ENCODE measurements around the gene ARHGAP24.
"Not testable (repeated sequence)": the region's sequence is repeated elsewhere in the genome, so short reads cannot be mapped to it uniquely, and the experiment has no call there.

The ARHGAP24 gene

GRCh38 chr4:86011117-86011516 is 536.2 kb downstream of the ARHGAP24 start:
- H3K4me3 ChIP-seq (ENCODE audit: low read depth, low read length): no peak overlapping the region
- DNase-seq (ENCODE audit: low read depth): peak; percentile 99

- no peak for DNase-seq (ENCODE audit: low read depth)
- no peak overlapping the region for H3K4me3 ChIP-seq (ENCODE audit: low read depth, low read length)
Measured at GRCh38 chr4:86013621-86014020, 538.7 kb downstream of the ARHGAP24 start.

GRCh38 chr4:86014599-86014998 is 539.6 kb downstream of the ARHGAP24 start:
- no peak overlapping the region for H3K4me3 ChIP-seq (ENCODE audit: low read depth, low read length)
- peak; percentile 58 for DNase-seq (ENCODE audit: low read depth)

GRCh38 chr4:86015412-86016350 is 540.7 kb downstream of the ARHGAP24 start:
- DNase-seq (ENCODE audit: low read depth): no peak
- no peak overlapping the region for H3K4me3 ChIP-seq (ENCODE audit: low read depth, low read length)

GRCh38 chr4:86019362-86019761 is 544.4 kb downstream of the ARHGAP24 start:
- H3K4me3 ChIP-seq (ENCODE audit: low read depth, low read length): no peak overlapping the region
- no peak for DNase-seq (ENCODE audit: low read depth)

- no peak for DNase-seq (ENCODE audit: low read depth)
- H3K4me3 ChIP-seq (ENCODE audit: low read depth, low read length): no peak overlapping the region
Measured at GRCh38 chr4:86019906-86020305, 545.0 kb downstream of the ARHGAP24 start.

GRCh38 chr4:86021671-86022070 is 546.7 kb downstream of the ARHGAP24 start:
- not testable (repeated sequence) for DNase-seq (ENCODE audit: low read depth); H3K4me3 ChIP-seq (ENCODE audit: low read depth, low read length)

- no peak for DNase-seq (ENCODE audit: low read depth)
- H3K4me3 ChIP-seq (ENCODE audit: low read depth, low read length): no peak overlapping the region
Measured at GRCh38 chr4:86026720-86027119, 551.8 kb downstream of the ARHGAP24 start.

- no peak overlapping the region for H3K4me3 ChIP-seq (ENCODE audit: low read depth, low read length)
- DNase-seq (ENCODE audit: low read depth): no peak
Measured at GRCh38 chr4:86031927-86032326, 557.0 kb downstream of the ARHGAP24 start.

- no peak overlapping the region for H3K4me3 ChIP-seq (ENCODE audit: low read depth, low read length)
- peak; percentile 93 for DNase-seq (ENCODE audit: low read depth)
Measured at GRCh38 chr4:86032476-86033022, 557.6 kb downstream of the ARHGAP24 start.

GRCh38 chr4:86033171-86033570 is 558.2 kb downstream of the ARHGAP24 start:
- H3K4me3 ChIP-seq (ENCODE audit: low read depth, low read length): no peak overlapping the region
- peak; percentile 98 for DNase-seq (ENCODE audit: low read depth)

- H3K4me3 ChIP-seq (ENCODE audit: low read depth, low read length): no peak overlapping the region
- no peak for DNase-seq (ENCODE audit: low read depth)
Measured at GRCh38 chr4:86034616-86035015, 559.7 kb downstream of the ARHGAP24 start.

GRCh38 chr4:86035688-86036087 is 560.7 kb downstream of the ARHGAP24 start:
- no peak overlapping the region for H3K4me3 ChIP-seq (ENCODE audit: low read depth, low read length)
- DNase-seq (ENCODE audit: low read depth): no peak

GRCh38 chr4:86036736-86037135 is 561.8 kb downstream of the ARHGAP24 start:
- no peak overlapping the region for H3K4me3 ChIP-seq (ENCODE audit: low read depth, low read length)
- DNase-seq (ENCODE audit: low read depth): peak; percentile 54

- DNase-seq (ENCODE audit: low read depth): no peak
- no peak overlapping the region for H3K4me3 ChIP-seq (ENCODE audit: low read depth, low read length)
Measured at GRCh38 chr4:86038037-86038436, 563.1 kb downstream of the ARHGAP24 start.

GRCh38 chr4:86043755-86044592 is 569.0 kb downstream of the ARHGAP24 start:
- H3K4me3 ChIP-seq (ENCODE audit: low read depth, low read length): no peak overlapping the region
- no peak for DNase-seq (ENCODE audit: low read depth)

GRCh38 chr4:86044593-86044985 is 569.6 kb downstream of the ARHGAP24 start:
- no peak for DNase-seq (ENCODE audit: low read depth)
- H3K4me3 ChIP-seq (ENCODE audit: low read depth, low read length): no peak overlapping the region

GRCh38 chr4:86048426-86048825 is 573.5 kb downstream of the ARHGAP24 start:
- H3K4me3 ChIP-seq (ENCODE audit: low read depth, low read length): no peak overlapping the region
- no peak for DNase-seq (ENCODE audit: low read depth)

- no peak for DNase-seq (ENCODE audit: low read depth)
- H3K4me3 ChIP-seq (ENCODE audit: low read depth, low read length): no peak overlapping the region
Measured at GRCh38 chr4:86050496-86050895, 575.5 kb downstream of the ARHGAP24 start.

Data from skeletal muscle cell (primary cell).